ENCODE data around the gene RPA1.

Gene RPA1

GRCh38 chr17:1829216-1829591, 601 bp upstream of the RPA1 start (continued):
- TF ChIP-seq GLI4 (tag by site-specific recombination; IDR thresholded peaks at IDR 0.05) (no peak), SP7 (tag by site-specific recombination; IDR thresholded peaks at IDR 0.05) (0 out of 2 replicates have a peak, but pooled peaks have one; percentile 35), ZNF366 (tag by site-specific recombination; conservative IDR thresholded peaks at IDR 0.05) (no peak), ZNF701 (tag by site-specific recombination; IDR thresholded peaks at IDR 0.05) (no peak), ZIC2 (tag by site-specific recombination; IDR thresholded peaks at IDR 0.05) (no peak), GLI2 (tag by site-specific recombination; IDR thresholded peaks at IDR 0.05; ENCODE audit: borderline replicate concordance, low read depth) (no peak), RBAK (tag by site-specific recombination; IDR thresholded peaks at IDR 0.05) (no peak), ZNF626 (tag by site-specific recombination; IDR thresholded peaks at IDR 0.05) (no peak), GLIS1 (tag by site-specific recombination; IDR thresholded peaks at IDR 0.05) (peak; percentile 33), ZNF223 (tag by site-specific recombination; IDR thresholded peaks at IDR 0.05) (no peak), ZNF624 (tag by site-specific recombination; IDR thresholded peaks at IDR 0.05) (no peak), ZSCAN23 (tag by site-specific recombination; IDR thresholded peaks at IDR 0.05) (no peak), ZSCAN16 (tag by site-specific recombination; IDR thresholded peaks at IDR 0.05) (no peak), ZNF623 (tag by site-specific recombination; IDR thresholded peaks at IDR 0.05) (0 out of 2 replicates have a peak, but pooled peaks have one; percentile 14), ZNF10 (tag by site-specific recombination; IDR thresholded peaks at IDR 0.05) (no peak), KLF9 (tag by site-specific recombination; IDR thresholded peaks at IDR 0.05; ENCODE audit: low read depth) (no peak; the same call in 1 of the 2 replicates), PRDM1 (tag by site-specific recombination; IDR thresholded peaks at IDR 0.05) (no peak), ZNF585B (tag by site-specific recombination; IDR thresholded peaks at IDR 0.05) (no peak), ZFP37 (tag by site-specific recombination; IDR thresholded peaks at IDR 0.05) (no peak), ZNF114 (tag by site-specific recombination; IDR thresholded peaks at IDR 0.05) (no peak), ZNF571 (tag by site-specific recombination; IDR thresholded peaks at IDR 0.05) (no peak), ZNF707 (tag by site-specific recombination; IDR thresholded peaks at IDR 0.05) (no peak), ZNF792 (tag by site-specific recombination; IDR thresholded peaks at IDR 0.05) (no peak), ZNF830 (tag by site-specific recombination; IDR thresholded peaks at IDR 0.05; ENCODE audit: low read depth) (no peak)
- TF ChIP-seq, protein P1, sequence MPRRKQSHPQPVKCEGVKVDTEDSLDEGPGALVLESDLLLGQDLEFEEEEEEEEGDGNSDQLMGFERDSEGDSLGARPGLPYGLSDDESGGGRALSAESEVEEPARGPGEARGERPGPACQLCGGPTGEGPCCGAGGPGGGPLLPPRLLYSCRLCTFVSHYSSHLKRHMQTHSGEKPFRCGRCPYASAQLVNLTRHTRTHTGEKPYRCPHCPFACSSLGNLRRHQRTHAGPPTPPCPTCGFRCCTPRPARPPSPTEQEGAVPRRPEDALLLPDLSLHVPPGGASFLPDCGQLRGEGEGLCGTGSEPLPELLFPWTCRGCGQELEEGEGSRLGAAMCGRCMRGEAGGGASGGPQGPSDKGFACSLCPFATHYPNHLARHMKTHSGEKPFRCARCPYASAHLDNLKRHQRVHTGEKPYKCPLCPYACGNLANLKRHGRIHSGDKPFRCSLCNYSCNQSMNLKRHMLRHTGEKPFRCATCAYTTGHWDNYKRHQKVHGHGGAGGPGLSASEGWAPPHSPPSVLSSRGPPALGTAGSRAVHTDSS (tag by site-specific recombination; IDR thresholded peaks at IDR 0.05), result no peak
- TF ChIP-seq, protein P2, sequence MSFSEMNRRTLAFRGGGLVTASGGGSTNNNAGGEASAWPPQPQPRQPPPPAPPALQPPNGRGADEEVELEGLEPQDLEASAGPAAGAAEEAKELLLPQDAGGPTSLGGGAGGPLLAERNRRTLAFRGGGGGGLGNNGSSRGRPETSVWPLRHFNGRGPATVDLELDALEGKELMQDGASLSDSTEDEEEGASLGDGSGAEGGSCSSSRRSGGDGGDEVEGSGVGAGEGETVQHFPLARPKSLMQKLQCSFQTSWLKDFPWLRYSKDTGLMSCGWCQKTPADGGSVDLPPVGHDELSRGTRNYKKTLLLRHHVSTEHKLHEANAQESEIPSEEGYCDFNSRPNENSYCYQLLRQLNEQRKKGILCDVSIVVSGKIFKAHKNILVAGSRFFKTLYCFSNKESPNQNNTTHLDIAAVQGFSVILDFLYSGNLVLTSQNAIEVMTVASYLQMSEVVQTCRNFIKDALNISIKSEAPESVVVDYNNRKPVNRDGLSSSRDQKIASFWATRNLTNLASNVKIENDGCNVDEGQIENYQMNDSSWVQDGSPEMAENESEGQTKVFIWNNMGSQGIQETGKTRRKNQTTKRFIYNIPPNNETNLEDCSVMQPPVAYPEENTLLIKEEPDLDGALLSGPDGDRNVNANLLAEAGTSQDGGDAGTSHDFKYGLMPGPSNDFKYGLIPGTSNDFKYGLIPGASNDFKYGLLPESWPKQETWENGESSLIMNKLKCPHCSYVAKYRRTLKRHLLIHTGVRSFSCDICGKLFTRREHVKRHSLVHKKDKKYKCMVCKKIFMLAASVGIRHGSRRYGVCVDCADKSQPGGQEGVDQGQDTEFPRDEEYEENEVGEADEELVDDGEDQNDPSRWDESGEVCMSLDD (tag by site-specific recombination; IDR thresholded peaks at IDR 0.05), result no peak
- TF ChIP-seq, protein P3, sequence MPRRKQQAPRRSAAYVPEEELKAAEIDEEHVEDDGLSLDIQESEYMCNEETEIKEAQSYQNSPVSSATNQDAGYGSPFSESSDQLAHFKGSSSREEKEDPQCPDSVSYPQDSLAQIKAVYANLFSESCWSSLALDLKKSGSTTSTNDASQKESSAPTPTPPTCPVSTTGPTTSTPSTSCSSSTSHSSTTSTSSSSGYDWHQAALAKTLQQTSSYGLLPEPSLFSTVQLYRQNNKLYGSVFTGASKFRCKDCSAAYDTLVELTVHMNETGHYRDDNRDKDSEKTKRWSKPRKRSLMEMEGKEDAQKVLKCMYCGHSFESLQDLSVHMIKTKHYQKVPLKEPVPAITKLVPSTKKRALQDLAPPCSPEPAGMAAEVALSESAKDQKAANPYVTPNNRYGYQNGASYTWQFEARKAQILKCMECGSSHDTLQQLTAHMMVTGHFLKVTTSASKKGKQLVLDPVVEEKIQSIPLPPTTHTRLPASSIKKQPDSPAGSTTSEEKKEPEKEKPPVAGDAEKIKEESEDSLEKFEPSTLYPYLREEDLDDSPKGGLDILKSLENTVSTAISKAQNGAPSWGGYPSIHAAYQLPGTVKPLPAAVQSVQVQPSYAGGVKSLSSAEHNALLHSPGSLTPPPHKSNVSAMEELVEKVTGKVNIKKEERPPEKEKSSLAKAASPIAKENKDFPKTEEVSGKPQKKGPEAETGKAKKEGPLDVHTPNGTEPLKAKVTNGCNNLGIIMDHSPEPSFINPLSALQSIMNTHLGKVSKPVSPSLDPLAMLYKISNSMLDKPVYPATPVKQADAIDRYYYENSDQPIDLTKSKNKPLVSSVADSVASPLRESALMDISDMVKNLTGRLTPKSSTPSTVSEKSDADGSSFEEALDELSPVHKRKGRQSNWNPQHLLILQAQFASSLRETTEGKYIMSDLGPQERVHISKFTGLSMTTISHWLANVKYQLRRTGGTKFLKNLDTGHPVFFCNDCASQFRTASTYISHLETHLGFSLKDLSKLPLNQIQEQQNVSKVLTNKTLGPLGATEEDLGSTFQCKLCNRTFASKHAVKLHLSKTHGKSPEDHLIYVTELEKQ (tag by site-specific recombination; IDR thresholded peaks at IDR 0.05; ENCODE audit: borderline replicate concordance), result no peak
- TF ChIP-seq, protein P4, sequence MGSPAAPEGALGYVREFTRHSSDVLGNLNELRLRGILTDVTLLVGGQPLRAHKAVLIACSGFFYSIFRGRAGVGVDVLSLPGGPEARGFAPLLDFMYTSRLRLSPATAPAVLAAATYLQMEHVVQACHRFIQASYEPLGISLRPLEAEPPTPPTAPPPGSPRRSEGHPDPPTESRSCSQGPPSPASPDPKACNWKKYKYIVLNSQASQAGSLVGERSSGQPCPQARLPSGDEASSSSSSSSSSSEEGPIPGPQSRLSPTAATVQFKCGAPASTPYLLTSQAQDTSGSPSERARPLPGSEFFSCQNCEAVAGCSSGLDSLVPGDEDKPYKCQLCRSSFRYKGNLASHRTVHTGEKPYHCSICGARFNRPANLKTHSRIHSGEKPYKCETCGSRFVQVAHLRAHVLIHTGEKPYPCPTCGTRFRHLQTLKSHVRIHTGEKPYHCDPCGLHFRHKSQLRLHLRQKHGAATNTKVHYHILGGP (tag by site-specific recombination; IDR thresholded peaks at IDR 0.05), result no peak
- TF ChIP-seq, protein P5, sequence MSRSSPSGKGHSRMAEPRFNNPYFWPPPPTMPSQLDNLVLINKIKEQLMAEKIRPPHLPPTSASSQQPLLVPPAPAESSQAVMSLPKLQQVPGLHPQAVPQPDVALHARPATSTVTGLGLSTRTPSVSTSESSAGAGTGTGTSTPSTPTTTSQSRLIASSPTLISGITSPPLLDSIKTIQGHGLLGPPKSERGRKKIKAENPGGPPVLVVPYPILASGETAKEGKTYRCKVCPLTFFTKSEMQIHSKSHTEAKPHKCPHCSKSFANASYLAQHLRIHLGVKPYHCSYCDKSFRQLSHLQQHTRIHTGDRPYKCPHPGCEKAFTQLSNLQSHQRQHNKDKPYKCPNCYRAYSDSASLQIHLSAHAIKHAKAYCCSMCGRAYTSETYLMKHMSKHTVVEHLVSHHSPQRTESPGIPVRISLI (tag by site-specific recombination; IDR thresholded peaks at IDR 0.05), result no peak
- TF ChIP-seq, protein P6, sequence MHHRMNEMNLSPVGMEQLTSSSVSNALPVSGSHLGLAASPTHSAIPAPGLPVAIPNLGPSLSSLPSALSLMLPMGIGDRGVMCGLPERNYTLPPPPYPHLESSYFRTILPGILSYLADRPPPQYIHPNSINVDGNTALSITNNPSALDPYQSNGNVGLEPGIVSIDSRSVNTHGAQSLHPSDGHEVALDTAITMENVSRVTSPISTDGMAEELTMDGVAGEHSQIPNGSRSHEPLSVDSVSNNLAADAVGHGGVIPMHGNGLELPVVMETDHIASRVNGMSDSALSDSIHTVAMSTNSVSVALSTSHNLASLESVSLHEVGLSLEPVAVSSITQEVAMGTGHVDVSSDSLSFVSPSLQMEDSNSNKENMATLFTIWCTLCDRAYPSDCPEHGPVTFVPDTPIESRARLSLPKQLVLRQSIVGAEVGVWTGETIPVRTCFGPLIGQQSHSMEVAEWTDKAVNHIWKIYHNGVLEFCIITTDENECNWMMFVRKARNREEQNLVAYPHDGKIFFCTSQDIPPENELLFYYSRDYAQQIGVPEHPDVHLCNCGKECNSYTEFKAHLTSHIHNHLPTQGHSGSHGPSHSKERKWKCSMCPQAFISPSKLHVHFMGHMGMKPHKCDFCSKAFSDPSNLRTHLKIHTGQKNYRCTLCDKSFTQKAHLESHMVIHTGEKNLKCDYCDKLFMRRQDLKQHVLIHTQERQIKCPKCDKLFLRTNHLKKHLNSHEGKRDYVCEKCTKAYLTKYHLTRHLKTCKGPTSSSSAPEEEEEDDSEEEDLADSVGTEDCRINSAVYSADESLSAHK (tag by site-specific recombination; IDR thresholded peaks at IDR 0.05), result no peak

Data from HEK293 (cell line).